SK-N-MC (cell line): Measurements from ENCODE around the gene PRDM5.

Experiments used
- EZH2 ChIP-seq: fragments of 200-600 bp; sonication (generic); IDR thresholded peaks from one replicate; pipeline ENCODE4 v1.6.1; 2017; ENCODE audit warnings: antibody characterized with exemption
- POLR2AphosphoS5 ChIP-seq: IDR thresholded peaks from 2 replicates; pipeline ENCODE4 v1.6.1; 2012; ENCODE audit warnings: mild to moderate bottlenecking, low read depth, low read length, borderline replicate concordance

DNA sequence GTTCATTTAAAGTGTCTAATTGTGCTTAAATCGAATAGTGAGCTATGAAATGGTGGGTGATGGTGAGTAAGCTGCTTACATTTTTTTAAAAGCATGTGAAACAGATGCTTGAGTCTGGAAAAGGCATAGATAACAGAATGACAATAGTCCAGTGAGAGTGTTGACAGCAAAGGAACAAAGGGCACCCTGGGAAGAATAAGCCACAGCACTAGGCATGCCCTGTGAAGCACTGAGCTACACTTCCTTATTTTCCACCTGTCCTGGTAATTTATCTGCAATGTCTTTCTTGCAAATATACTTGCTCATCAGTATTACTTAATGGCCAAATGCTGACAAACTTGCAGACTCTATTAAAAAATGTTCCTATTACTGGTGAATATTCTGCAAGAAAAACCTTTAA lies 168.7 kb downstream of the PRDM5 start:
- TF ChIP-seq EZH2 (no peak), POLR2AphosphoS5 (no peak)
